OCI-LY1 (cell line): ENCODE data around the gene USP46.

Source experiments
- EZH2 ChIP-seq: fragments of 200-600 bp; sonication (generic), shearing (Covaris generic); IDR thresholded peaks from 2 replicates; pipeline ENCODE4 v1.8.0; 2017; ENCODE audit warnings: borderline replicate concordance, mixed run types, mild to moderate bottlenecking, antibody characterized with exemption, low read length, moderate library complexity, mixed read lengths
- TF ChIP-seq, protein P1 (sequence below): fragments of 200-600 bp; sonication (generic), shearing (Covaris generic); IDR thresholded peaks from 2 replicates; pipeline ENCODE4 v1.5.1; 2017; ENCODE audit warnings: mild to moderate bottlenecking, antibody characterized with exemption, low read length, moderate library complexity, mixed read lengths

DNA sequence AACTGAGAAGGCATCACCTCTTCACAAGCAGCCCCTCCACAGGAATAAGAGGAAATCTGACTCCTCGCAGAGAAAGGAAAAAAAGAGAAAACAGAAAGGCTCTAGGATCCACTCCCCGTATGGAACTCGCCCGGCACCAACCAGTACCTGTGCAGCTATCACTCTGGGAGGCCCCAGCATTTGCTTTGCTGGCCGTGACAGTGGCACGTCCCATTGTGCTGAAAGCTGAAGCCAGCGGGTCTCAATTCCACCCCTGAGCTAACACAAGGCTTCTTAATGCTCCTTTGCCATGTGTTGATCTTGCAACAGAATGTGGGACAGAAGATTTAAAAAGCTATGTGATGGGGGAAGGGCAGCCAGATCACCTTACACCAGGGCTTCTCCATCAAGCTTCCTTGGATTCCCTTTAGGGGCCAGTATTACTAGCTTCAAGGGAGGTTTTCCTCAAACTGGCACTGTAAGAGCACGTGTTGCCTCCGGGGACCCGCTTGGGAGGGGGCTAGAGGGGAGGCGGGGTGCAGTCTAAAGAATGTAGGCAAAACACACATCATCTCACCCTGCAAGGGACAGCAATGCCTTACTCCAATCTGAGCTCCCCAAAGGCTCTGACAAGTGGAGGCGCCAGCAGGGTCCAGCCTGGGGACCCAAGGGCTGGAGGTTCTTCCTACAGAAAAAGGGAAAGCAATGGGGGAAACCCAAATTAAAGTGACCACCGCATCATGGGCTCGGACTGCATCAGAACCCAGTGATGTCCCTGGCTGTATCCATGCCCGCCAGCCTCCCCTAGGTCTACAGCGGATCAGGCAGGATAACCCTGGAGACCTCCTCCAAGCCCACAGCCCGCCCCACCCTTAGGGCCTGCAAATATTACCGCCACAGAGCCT, 1.2 kb downstream of the USP46 start:
- TF ChIP-seq, protein P1, sequence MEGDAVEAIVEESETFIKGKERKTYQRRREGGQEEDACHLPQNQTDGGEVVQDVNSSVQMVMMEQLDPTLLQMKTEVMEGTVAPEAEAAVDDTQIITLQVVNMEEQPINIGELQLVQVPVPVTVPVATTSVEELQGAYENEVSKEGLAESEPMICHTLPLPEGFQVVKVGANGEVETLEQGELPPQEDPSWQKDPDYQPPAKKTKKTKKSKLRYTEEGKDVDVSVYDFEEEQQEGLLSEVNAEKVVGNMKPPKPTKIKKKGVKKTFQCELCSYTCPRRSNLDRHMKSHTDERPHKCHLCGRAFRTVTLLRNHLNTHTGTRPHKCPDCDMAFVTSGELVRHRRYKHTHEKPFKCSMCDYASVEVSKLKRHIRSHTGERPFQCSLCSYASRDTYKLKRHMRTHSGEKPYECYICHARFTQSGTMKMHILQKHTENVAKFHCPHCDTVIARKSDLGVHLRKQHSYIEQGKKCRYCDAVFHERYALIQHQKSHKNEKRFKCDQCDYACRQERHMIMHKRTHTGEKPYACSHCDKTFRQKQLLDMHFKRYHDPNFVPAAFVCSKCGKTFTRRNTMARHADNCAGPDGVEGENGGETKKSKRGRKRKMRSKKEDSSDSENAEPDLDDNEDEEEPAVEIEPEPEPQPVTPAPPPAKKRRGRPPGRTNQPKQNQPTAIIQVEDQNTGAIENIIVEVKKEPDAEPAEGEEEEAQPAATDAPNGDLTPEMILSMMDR: no peak
- no peak for TF ChIP-seq EZH2
